ENCODE measurements around the gene PARD6G.

DNA sequence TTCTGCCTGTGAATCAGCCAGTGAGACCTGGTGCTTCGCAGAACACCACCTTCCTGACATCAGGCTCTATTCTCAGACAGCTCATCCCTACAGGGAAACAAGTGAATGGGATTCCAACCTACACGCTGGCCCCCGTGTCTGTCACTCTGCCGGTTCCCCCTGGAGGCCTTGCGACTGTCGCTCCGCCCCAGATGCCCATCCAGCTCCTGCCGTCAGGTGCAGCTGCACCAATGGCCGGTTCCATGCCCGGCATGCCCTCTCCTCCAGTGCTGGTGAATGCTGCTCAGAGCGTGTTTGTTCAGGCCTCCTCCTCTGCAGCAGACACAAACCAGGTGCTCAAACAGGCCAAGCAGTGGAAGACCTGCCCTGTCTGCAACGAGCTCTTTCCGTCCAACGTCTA is 110.2 kb downstream of the PARD6G start:
- TF ChIP-seq, protein P1, sequence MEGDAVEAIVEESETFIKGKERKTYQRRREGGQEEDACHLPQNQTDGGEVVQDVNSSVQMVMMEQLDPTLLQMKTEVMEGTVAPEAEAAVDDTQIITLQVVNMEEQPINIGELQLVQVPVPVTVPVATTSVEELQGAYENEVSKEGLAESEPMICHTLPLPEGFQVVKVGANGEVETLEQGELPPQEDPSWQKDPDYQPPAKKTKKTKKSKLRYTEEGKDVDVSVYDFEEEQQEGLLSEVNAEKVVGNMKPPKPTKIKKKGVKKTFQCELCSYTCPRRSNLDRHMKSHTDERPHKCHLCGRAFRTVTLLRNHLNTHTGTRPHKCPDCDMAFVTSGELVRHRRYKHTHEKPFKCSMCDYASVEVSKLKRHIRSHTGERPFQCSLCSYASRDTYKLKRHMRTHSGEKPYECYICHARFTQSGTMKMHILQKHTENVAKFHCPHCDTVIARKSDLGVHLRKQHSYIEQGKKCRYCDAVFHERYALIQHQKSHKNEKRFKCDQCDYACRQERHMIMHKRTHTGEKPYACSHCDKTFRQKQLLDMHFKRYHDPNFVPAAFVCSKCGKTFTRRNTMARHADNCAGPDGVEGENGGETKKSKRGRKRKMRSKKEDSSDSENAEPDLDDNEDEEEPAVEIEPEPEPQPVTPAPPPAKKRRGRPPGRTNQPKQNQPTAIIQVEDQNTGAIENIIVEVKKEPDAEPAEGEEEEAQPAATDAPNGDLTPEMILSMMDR (IDR thresholded peaks at IDR 0.05): no peak
- no peak for TF ChIP-seq POLR2A (IDR thresholded peaks at IDR 0.05)
- TF ChIP-seq POLR2AphosphoS5 (IDR thresholded peaks at IDR 0.05): no peak
